ENCODE data around the gene SAA1.
"Not testable (repeated sequence)": the region's sequence is repeated elsewhere in the genome, so short reads cannot be mapped to it uniquely, and the experiment has no call there.

Gene SAA1

DNA sequence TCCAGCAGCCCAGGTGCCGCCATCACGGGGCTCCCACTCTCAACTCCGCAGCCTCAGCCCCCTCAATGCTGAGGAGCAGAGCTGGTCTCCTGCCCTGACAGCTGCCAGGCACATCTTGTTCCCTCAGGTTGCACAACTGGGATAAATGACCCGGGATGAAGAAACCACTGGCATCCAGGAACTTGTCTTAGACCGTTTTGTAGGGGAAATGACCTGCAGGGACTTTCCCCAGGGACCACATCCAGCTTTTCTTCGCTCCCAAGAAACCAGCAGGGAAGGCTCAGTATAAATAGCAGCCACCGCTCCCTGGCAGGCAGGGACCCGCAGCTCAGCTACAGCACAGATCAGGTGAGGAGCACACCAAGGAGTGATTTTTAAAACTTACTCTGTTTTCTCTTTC, at the start of gene SAA1:
Gene SAA1, plus strand, starts transcription at position 316 of the 400 bp plus-strand sequence. CDS start 624 bp downstream, outside the sequence.
- DNase-seq (ENCODE audit: low spot score), result no peak

DNA sequence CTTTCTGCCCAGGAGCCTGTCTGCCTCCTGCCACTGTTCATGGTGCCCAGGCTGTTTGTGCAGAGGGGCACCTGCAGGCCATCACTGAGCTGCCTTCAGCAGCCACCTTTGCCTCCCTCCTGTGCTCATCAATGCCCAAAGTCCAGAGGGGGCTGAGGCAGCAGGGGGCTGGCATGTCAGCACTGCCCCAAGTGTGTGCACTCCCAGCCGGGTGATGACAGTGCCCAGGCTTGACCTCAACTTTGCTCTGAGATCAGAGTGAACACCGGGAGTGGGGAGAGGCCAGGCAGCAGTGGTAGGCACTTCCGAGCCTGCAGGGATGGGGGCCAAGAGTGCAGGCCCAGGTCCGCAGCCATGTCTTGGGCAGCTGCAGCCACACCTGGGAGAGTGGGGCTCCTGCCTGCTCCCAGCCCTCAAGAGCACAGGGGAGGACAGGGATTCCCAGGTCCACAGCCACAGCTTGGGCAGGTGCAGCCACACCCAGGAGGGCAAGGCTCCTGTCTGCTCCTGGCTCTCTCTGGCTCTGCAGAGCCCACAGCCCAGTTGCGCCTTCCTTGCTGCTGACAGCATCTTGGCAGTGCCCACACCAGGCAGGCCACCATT, 44.7 kb upstream of the SAA1 start:
- no peak for DNase-seq (ENCODE audit: low spot score)

GRCh38 chr11:18222814-18223421, 43.1 kb upstream of the SAA1 start:
- no peak for DNase-seq (ENCODE audit: low spot score)

GRCh38 chr11:18223591-18224387, 42.3 kb upstream of the SAA1 start:
- no peak for DNase-seq (ENCODE audit: low spot score)

GRCh38 chr11:18225913-18226312, 40.2 kb upstream of the SAA1 start:
- DNase-seq (ENCODE audit: low spot score), result no peak

DNA sequence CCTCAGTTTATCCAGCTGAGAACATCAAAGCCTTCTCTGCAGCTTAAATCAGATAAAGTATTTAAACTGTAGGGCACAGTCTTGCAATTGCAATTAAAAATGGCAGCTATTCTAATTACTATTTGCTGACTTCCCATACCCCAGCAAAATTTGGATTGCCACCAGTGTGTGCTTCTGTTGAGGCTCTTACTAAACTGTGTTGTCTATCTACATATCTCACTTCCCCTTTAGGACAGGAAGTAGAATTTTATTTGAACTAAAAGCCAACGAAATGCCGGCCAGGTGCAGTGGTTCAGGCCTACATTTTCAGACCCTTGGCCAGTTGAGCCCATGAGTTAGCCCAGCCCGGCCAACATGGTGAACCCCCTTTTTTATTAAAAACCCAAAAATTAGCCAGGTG, 36.6 kb upstream of the SAA1 start:
- DNase-seq (ENCODE audit: low spot score), result no peak

DNA sequence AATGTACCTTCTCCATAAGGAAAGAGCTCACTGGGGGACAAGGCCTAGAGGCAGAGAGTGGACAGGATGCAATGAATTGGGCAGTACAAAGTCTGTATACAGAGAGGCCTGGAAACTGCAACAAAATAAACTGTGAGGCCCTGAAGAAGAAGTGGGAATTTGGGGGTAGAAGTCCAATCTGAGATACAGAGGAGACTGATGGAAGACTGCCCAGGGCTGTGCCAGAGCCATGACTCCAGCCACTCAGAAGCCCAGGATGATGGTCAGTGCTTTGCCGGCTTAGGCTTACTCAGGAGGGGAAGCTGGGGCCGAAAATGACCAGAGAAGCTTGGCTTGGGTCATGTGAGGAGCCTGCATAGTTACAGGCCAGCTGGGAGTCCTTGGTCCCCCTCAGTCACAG, 35.2 kb upstream of the SAA1 start:
- no peak for DNase-seq (ENCODE audit: low spot score)

DNA sequence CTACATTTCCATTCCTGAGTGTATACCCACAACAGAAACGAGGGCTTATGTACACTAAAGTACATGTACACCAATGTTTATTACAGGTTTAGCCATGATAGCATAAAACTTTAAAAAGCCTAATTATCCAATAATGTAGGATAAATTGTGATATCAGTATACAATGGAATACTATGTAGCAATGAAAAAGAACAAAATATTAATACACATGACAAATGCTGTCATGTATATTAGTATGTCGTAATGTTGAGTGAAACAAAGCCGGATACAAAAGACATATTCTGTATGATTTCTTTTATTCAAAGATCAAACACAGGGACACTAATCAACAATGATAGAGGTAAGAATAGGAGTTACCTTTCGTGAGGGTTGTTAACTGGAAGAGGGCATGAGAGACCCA, 32.2 kb upstream of the SAA1 start:
- no peak for DNase-seq (ENCODE audit: low spot score)

GRCh38 chr11:18235394-18236334, 30.4 kb upstream of the SAA1 start:
- DNase-seq (ENCODE audit: low spot score), result no peak

GRCh38 chr11:18236664-18237356, 29.3 kb upstream of the SAA1 start, which contains the start of gene SAA4:
TSS of gene SAA4 (minus strand) at chr11:18236802. CDS start at chr11:18235926, 876 bp downstream.
- DNase-seq (ENCODE audit: low spot score), result no peak

DNA sequence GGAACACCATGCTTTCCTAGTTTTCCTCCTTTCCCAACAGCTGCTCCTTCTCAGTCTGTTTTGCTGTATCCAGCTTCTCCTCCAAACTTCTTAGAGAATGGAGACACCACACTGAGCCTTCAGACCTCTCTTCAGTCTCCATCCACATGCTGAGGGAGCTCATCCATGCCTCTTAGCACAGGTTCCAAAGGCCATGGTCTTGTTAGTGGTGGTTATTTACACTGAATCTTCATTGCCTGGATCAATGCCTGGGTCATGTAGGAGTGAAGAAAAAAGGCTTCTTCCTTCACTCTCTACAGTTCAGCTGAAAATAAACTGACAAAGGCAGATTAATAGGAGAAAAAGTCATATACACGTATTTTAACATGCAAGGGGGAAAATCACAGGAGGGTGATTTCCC, 26.4 kb upstream of the SAA1 start:
- DNase-seq (ENCODE audit: low spot score), result no peak

GRCh38 chr11:18243783-18244362, 22.2 kb upstream of the SAA1 start:
- peak; percentile 67 for DNase-seq (ENCODE audit: low spot score)

DNA sequence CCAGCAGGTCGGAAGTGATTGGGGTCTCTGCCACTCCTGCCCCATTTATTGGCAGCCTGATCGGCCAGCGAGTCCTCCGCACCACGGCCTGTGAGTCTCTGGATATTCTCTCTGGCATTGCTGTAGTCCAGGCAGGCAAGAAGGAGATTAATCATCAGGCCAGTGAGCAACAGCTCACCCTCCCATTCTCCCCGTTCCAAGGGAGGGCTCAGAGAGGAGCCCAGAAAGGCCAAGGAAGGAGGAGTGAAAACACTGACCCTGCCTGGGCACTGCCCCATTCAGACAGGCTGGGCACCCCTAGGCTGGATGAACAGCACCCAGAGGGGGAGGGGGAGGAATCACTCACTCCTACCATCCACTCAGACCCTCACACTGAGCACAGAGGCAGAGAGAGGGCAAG, 20.7 kb upstream of the SAA1 start:
- no peak for DNase-seq (ENCODE audit: low spot score)

GRCh38 chr11:18246379-18247190, 19.5 kb upstream of the SAA1 start:
- DNase-seq (ENCODE audit: low spot score), result not testable (repeated sequence)

GRCh38 chr11:18247191-18247581, 18.9 kb upstream of the SAA1 start:
- not testable (repeated sequence) for DNase-seq (ENCODE audit: low spot score)

- no peak for DNase-seq (ENCODE audit: low spot score)
Measured at GRCh38 chr11:18248561-18248960, 17.5 kb upstream of the SAA1 start, which contains the start of gene SAA2. TSS of gene SAA2 (minus strand) at chr11:18248668. CDS start at chr11:18248011, 657 bp downstream.

DNA sequence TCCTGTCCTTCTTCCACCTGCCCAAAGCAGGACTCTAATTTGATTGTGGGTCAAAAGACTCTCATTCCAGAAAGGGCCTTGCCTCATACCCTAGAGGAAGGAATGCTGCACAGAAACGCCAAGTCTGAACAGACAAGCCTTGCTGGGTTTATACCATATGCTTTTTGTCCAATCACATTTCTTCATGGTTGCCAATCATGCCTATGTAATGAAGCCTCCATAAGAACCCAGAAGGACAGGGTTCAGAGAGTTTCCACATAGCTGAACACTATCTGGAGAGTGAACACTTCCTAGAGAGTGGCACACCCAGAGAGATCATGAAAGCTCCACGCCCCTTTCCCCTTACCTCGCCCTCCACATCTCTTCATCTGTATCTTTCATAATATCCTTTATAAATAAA, 12.8 kb upstream of the SAA1 start:
- no peak for DNase-seq (ENCODE audit: low spot score)

DNA sequence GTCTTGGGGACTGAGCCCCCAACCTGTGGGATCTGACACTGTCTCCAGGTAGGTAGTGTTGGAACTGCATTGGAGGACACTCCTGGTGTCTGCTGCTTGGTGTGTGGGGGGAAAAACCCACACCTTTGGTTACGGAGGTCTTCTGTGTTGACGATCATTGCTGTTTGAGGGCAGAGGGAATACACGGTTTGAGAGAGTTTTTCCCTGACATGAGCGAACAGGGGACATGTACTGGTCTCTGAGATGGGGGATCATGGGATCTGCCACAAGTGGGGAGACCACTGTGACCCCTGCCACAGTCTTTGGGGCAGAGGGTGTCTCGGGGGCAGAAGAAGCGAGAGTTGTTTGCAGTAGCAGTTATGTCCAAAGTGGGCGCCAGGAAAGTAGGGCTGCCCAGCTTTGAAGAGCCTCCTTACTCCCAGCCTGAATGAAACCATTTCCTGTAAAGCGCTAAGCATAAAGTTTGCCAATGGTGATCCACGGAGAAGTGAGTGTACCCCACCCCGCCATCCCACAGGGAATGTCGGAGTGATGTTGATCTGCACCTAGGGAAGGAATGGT, 12.2 kb upstream of the SAA1 start:
- no peak for DNase-seq (ENCODE audit: low spot score)

DNA sequence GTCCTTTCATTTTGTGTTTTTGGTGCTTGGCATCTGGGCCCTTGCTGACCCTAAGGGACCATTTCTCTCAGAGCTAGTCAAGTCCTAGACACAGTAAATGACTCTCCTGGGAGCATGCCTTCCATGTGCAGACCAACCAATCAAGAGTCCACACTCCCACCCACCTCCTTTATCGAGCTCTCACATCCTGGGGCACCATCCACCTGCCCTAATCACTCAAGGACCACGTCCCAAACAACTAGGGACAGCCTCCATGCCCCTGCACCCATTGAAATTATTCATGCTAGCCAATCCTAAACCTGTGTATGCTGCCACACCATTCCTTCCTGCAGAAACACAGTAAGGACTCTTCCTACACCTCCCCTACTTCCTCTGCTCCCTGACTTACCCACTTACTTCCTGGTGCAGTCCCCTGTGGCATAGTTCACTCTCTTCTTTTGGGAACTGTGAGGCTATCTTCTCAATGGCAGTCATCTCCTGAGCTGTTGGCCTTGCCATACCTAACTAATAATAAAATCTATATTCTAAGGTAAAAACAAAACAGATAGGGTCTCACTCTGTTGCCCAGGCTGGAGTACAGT, 11.2 kb upstream of the SAA1 start:
- DNase-seq (ENCODE audit: low spot score), result no peak

Measured in LoVo (cell line).